ENCODE results near the gene ZNF513.

GRCh38 chr2:27379383-27379835 is 1.1 kb downstream of the ZNF513 start:
- no peak for TF ChIP-seq USF2 (CRISPR knock-in tag; IDR thresholded peaks at IDR 0.05)
- no peak for TF ChIP-seq ETV6 (CRISPR knock-in tag; IDR thresholded peaks at IDR 0.05)
- TF ChIP-seq ZBTB43 (CRISPR knock-in tag; IDR thresholded peaks at IDR 0.05), result no peak
- no peak for TF ChIP-seq RELA (CRISPR knock-in tag; IDR thresholded peaks at IDR 0.05; ENCODE audit: borderline replicate concordance)
- TF ChIP-seq, protein P1, sequence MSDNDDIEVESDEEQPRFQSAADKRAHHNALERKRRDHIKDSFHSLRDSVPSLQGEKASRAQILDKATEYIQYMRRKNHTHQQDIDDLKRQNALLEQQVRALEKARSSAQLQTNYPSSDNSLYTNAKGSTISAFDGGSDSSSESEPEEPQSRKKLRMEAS (CRISPR knock-in tag; IDR thresholded peaks at IDR 0.05), result no peak
- TF ChIP-seq, protein P2, sequence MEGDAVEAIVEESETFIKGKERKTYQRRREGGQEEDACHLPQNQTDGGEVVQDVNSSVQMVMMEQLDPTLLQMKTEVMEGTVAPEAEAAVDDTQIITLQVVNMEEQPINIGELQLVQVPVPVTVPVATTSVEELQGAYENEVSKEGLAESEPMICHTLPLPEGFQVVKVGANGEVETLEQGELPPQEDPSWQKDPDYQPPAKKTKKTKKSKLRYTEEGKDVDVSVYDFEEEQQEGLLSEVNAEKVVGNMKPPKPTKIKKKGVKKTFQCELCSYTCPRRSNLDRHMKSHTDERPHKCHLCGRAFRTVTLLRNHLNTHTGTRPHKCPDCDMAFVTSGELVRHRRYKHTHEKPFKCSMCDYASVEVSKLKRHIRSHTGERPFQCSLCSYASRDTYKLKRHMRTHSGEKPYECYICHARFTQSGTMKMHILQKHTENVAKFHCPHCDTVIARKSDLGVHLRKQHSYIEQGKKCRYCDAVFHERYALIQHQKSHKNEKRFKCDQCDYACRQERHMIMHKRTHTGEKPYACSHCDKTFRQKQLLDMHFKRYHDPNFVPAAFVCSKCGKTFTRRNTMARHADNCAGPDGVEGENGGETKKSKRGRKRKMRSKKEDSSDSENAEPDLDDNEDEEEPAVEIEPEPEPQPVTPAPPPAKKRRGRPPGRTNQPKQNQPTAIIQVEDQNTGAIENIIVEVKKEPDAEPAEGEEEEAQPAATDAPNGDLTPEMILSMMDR (IDR thresholded peaks at IDR 0.05), result no peak
- no peak for TF ChIP-seq ATF3 (CRISPR knock-in tag; conservative IDR thresholded peaks at IDR 0.05)
- TF ChIP-seq, protein P3, sequence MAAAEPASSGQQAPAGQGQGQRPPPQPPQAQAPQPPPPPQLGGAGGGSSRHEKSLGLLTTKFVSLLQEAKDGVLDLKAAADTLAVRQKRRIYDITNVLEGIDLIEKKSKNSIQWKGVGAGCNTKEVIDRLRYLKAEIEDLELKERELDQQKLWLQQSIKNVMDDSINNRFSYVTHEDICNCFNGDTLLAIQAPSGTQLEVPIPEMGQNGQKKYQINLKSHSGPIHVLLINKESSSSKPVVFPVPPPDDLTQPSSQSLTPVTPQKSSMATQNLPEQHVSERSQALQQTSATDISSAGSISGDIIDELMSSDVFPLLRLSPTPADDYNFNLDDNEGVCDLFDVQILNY (CRISPR knock-in tag; IDR thresholded peaks at IDR 0.05), result no peak
- TF ChIP-seq ZNF121 (CRISPR knock-in tag; IDR thresholded peaks at IDR 0.05), result no peak
- no peak for TF ChIP-seq ESRRA (CRISPR knock-in tag; IDR thresholded peaks at IDR 0.05; ENCODE audit: borderline replicate concordance)

Data from WTC11 (cell line).